HepG2 (cell line): ENCODE results near the gene HPCAL1. TPM values are rescaled to one million over a fixed set of nuclear protein-coding genes. Genes with fewer than 3 reads are reported as not detected.

Source experiments
- CC2D1A ChIP-seq: sonication (generic); formaldehyde crosslinking; IDR thresholded peaks from 2 replicates; pipeline ENCODE4 v1.8.1; 2023; ENCODE audit warnings: mild to moderate bottlenecking, missing genetic modification reagents
- CEBPG ChIP-seq: IDR thresholded peaks from 2 replicates; pipeline ENCODE4 v1.6.1; 2016
- CHCHD3 ChIP-seq: sonication (generic); formaldehyde crosslinking; IDR thresholded peaks from 2 replicates; pipeline ENCODE4 v1.8.0; 2022; ENCODE audit warnings: mild to moderate bottlenecking, missing genetic modification reagents, moderate library complexity
- GFI1 ChIP-seq: sonication (generic); formaldehyde crosslinking; IDR thresholded peaks from 2 replicates; pipeline ENCODE4 v1.5.0; 2020; ENCODE audit warnings: missing genetic modification reagents, mild to moderate bottlenecking, borderline replicate concordance
- GMEB1 ChIP-seq: sonication (generic); formaldehyde crosslinking; IDR thresholded peaks from 2 replicates; pipeline ENCODE4 v1.5.1; 2020; ENCODE audit warnings: missing genetic modification reagents, mild to moderate bottlenecking, borderline replicate concordance
- HNF4A ChIP-seq: sonication (generic); formaldehyde crosslinking; IDR thresholded peaks from 2 replicates; pipeline ENCODE4 v1.4.0; 2020; ENCODE audit warnings: missing genetic modification reagents
- HNRNPUL1 ChIP-seq: fragments of 200-400 bp; formaldehyde crosslinking; IDR thresholded peaks from 2 replicates; pipeline ENCODE4 v1.6.1; 2017; ENCODE audit warnings: low read depth, mild to moderate bottlenecking, low read length, moderate library complexity
- IKZF4 ChIP-seq: sonication (generic); formaldehyde crosslinking; IDR thresholded peaks from 2 replicates; pipeline ENCODE4 v1.5.1; 2020; ENCODE audit warnings: borderline replicate concordance, mild to moderate bottlenecking, low read depth, missing genetic modification reagents; ENCODE audit errors: not compliant biosample characterization
- MTERF4 ChIP-seq: sonication (generic); formaldehyde crosslinking; IDR thresholded peaks from 2 replicates; pipeline ENCODE4 v1.8.0; 2023; ENCODE audit warnings: mild to moderate bottlenecking, missing genetic modification reagents
- PHB2 ChIP-seq: fragments of 450-650 bp; IDR thresholded peaks from 2 replicates; pipeline ENCODE4 v1.6.1; 2018; ENCODE audit not compliant: partially characterized antibody
- SP1 ChIP-seq, 2 experiments: fragments of 450-650 bp in 1 of 2; sonication (generic) in 1 of 2; formaldehyde crosslinking in 1 of 2; IDR thresholded peaks; 2 replicates each; pipeline versions ENCODE4 v1.4.0 to v1.6.1; 2016 to 2020; ENCODE audit warnings: missing genetic modification reagents in 1 of 2
- ZIK1 ChIP-seq: sonication (generic); formaldehyde crosslinking; IDR thresholded peaks from 2 replicates; pipeline ENCODE4 v1.5.0; 2020; ENCODE audit warnings: mild to moderate bottlenecking, low read depth, missing genetic modification reagents, borderline replicate concordance
- ZNF224 ChIP-seq: sonication (generic); formaldehyde crosslinking; IDR thresholded peaks from 2 replicates; pipeline ENCODE4 v1.5.0; 2020; ENCODE audit warnings: mild to moderate bottlenecking, missing genetic modification reagents
- ZNF230 ChIP-seq: sonication (generic); formaldehyde crosslinking; IDR thresholded peaks from 2 replicates; pipeline ENCODE4 v1.4.0; 2020; ENCODE audit warnings: mild to moderate bottlenecking, missing genetic modification reagents
- ZNF253 ChIP-seq: sonication (generic); formaldehyde crosslinking; IDR thresholded peaks from 2 replicates; pipeline ENCODE4 v1.8.0; 2022; ENCODE audit warnings: mild to moderate bottlenecking, missing genetic modification reagents, borderline replicate concordance
- ZNF44 ChIP-seq: sonication (generic); formaldehyde crosslinking; IDR thresholded peaks from 2 replicates; pipeline ENCODE4 v1.5.1; 2020; ENCODE audit warnings: mild to moderate bottlenecking, missing genetic modification reagents
- ZNF546 ChIP-seq: sonication (generic); formaldehyde crosslinking; conservative IDR thresholded peaks from 2 replicates; pipeline ENCODE4 v1.8.1; 2023; ENCODE audit warnings: mild to moderate bottlenecking, missing genetic modification reagents
- ZNF558 ChIP-seq: sonication (generic); formaldehyde crosslinking; IDR thresholded peaks from 2 replicates; pipeline ENCODE4 v1.9.0; 2022; ENCODE audit warnings: mild to moderate bottlenecking, missing genetic modification reagents, borderline replicate concordance
- ZNF569 ChIP-seq: sonication (generic); formaldehyde crosslinking; IDR thresholded peaks from 2 replicates; pipeline ENCODE4 v1.5.0; 2020; ENCODE audit warnings: mild to moderate bottlenecking, missing genetic modification reagents, moderate library complexity, borderline replicate concordance
- ZNF703 ChIP-seq: sonication (generic); formaldehyde crosslinking; IDR thresholded peaks from 2 replicates; pipeline ENCODE4 v1.5.1; 2020; ENCODE audit warnings: missing genetic modification reagents, mild to moderate bottlenecking, moderate library complexity, borderline replicate concordance
- ZSCAN20 ChIP-seq: sonication (generic); formaldehyde crosslinking; IDR thresholded peaks from 2 replicates; pipeline ENCODE4 v1.4.0; 2020; ENCODE audit warnings: missing genetic modification reagents, mild to moderate bottlenecking, borderline replicate concordance
- ZSCAN22 ChIP-seq: sonication (generic); formaldehyde crosslinking; IDR thresholded peaks from 2 replicates; pipeline ENCODE4 v1.4.0; 2020; ENCODE audit warnings: mild to moderate bottlenecking, missing genetic modification reagents
- polyA plus RNA-seq, 8 experiments: library from polyadenylated mRNA; depleted of rRNA in 3 of 8; stranded (reverse) in 7 of 8; unstranded in 1 of 8; fragments of >200 nt; fragmentation: Illumina TruSeq in 4 of 8; extraction: Trizol in 4 of 8; gene quantifications; 2 replicates each; pipeline versions ENCODE4 v1.2.1 to v1.2.3, GENCODE V29; 2011 to 2016; ENCODE audit warnings: low read depth in 4 of 8, missing spikeins in 1 of 8, mixed read lengths in 1 of 8; ENCODE audit not compliant: insufficient read depth in 1 of 8
- total RNA-seq, 5 experiments: library from RNA; depleted of rRNA; stranded (reverse); fragments of >200 nt; fragmentation: Illumina TruSeq; extraction: Trizol; gene quantifications; 2 replicates each; pipeline ENCODE4 v1.2.3, GENCODE V29; 2016; ENCODE audit warnings: low read depth in 1 of 5
- TF ChIP-seq, protein P1 (sequence below): sonication (generic); formaldehyde crosslinking; IDR thresholded peaks from 2 replicates; pipeline ENCODE4 v1.4.0; 2020; ENCODE audit warnings: missing genetic modification reagents

The HPCAL1 gene
- total and polyA plus RNA-seq, 2 of the 13 experiments (the other 11 are each of a cell fraction or from before 2014, with no cell fraction given): 29.5 to 29.9 TPM

DNA sequence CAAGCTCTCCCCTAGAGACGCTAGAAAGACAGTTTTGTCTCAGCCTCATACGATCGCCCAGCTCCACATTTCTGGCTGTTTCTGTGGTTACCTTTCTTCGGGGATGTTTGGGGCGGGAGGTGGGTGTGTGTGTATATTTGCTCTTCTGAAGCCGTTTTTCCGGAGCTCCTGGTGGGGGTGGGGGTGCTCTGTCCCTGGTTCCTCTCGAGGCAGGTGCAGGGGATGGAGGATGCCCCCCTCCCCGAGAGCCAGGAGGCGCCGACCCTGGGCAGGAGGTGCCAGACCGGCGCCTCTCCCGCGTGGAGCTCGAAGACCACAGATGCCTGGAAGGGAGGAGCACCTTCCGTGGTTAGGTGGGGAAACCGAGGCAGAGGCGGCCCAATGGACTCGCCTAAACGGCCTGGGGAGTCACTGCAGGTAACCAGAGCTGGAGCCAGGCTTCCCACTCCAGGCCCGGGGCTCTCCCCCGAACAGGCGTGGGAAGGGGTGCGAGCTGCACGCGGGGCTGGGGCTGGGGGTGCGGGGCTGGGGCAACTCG, 694 bp upstream of the HPCAL1 start (continued):
- TF ChIP-seq ZNF253 (CRISPR knock-in tag) (no peak), IKZF4 (peak; percentile 32), ZNF44 (CRISPR knock-in tag) (no peak), ZNF558 (no peak), CHCHD3 (CRISPR knock-in tag) (0 out of 2 replicates have a peak, but pooled peaks have one; percentile 45), ZNF230 (no peak), SP1 (IDR thresholded peaks at IDR 0.05) (no peak), SP1 (CRISPR knock-in tag; IDR thresholded peaks at IDR 0.05) (no peak), CC2D1A (CRISPR knock-in tag) (0 out of 2 replicates have a peak, but pooled peaks have one; percentile 78), ZNF569 (CRISPR knock-in tag) (no peak), GMEB1 (no peak), ZSCAN22 (no peak), HNRNPUL1 (no peak), HNF4A (CRISPR knock-in tag) (no peak), ZSCAN20 (0 out of 2 replicates have a peak, but pooled peaks have one; percentile 26), GFI1 (CRISPR knock-in tag) (no peak), ZIK1 (CRISPR knock-in tag) (no peak), ZNF224 (CRISPR knock-in tag) (no peak), ZNF703 (CRISPR knock-in tag) (peak; percentile 28; the same call in 1 of the 2 replicates), ZNF546 (no peak; the same call in 1 of the 2 replicates), MTERF4 (CRISPR knock-in tag) (0 out of 2 replicates have a peak, but pooled peaks have one; percentile 41), PHB2 (no peak), CEBPG (CRISPR knock-in tag) (no peak)
- TF ChIP-seq, protein P1, sequence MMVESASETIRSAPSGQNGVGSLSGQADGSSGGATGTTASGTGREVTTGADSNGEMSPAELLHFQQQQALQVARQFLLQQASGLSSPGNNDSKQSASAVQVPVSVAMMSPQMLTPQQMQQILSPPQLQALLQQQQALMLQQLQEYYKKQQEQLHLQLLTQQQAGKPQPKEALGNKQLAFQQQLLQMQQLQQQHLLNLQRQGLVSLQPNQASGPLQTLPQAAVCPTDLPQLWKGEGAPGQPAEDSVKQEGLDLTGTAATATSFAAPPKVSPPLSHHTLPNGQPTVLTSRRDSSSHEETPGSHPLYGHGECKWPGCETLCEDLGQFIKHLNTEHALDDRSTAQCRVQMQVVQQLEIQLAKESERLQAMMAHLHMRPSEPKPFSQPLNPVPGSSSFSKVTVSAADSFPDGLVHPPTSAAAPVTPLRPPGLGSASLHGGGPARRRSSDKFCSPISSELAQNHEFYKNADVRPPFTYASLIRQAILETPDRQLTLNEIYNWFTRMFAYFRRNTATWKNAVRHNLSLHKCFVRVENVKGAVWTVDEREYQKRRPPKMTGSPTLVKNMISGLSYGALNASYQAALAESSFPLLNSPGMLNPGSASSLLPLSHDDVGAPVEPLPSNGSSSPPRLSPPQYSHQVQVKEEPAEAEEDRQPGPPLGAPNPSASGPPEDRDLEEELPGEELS (CRISPR knock-in tag): peak; percentile 32; the same call in 1 of the 2 replicates
